GM12878 (cell line): ENCODE results near the gene DNMT1. TPM values are rescaled to one million over a fixed set of nuclear protein-coding genes. Genes with fewer than 3 reads are reported as not detected.

Source experiments
- ATAC-seq: fragments of 200-7000 bp; cut with Tn5 transposase; 3 replicates; pipeline ENCODE4 v1.9.1; 2020; ENCODE audit warnings: mild to moderate bottlenecking, moderate library complexity
- BruUV-seq: library from RNA; stranded (reverse); fragments of 400-500 nt; replicated peaks from 2 replicates; lab custom pipeline; 2021; lab: Mats Ljungman, UMichigan
- CTCF ChIA-PET: fragments of 300-600 bp; sonication (Branson Sonifier 250); formaldehyde crosslinking; extraction: SDS; loops from one replicate; lab custom pipeline; 2021; ENCODE audit warnings: inconsistent platforms; lab: Yijun Ruan, JAX
- POLR2A ChIA-PET: fragments of 350-600 bp; formaldehyde crosslinking; extraction: SDS; loops from one replicate; lab custom pipeline; 2021; ENCODE audit warnings: inconsistent platforms; lab: Charles Lee
- RAD21 ChIA-PET: fragments of 300-600 bp; sonication (Branson Sonifier 250); formaldehyde crosslinking; loops from one replicate; lab custom pipeline; 2023; ENCODE audit warnings: antibody characterized with exemption; ENCODE audit not compliant: unreplicated experiment; lab: Charles Lee
- SMC1A ChIA-PET: fragments of 300-600 bp; sonication (Branson Sonifier 250); formaldehyde crosslinking; loops from one replicate; lab custom pipeline; 2023; ENCODE audit not compliant: unreplicated experiment, uncharacterized antibody; lab: Charles Lee
- DNase-seq: peaks from one replicate; pipeline ENCODE4 v3.0.0-alpha.2; 2011; ENCODE audit warnings: low read depth, low spot score
- FAIRE-seq: peaks from 3 replicates; lab custom pipeline; 2011; peaks lifted over from hg19 to GRCh38; lab: Jason Lieb, UNC
- H2AFZ ChIP-seq: 2 replicates; pipeline ENCODE4 v1.6.0; 2011; ENCODE audit warnings: low read depth, low read length, control low read depth; ENCODE audit not compliant: control insufficient read depth
- H3K27ac ChIP-seq: 2 replicates; pipeline ENCODE4 v1.5.1; 2011; ENCODE audit warnings: control low read depth; ENCODE audit not compliant: control insufficient read depth, insufficient read depth
- H3K27me3 ChIP-seq, 2 experiments: replicated peaks in 1 of 2; 2 replicates each; pipeline versions ENCODE4 v1.6.0 to v1.6.1; 2011; ENCODE audit warnings: low read length in 1 of 2; ENCODE audit not compliant: control insufficient read depth in 2 of 2, insufficient read depth in 2 of 2
- H3K36me3 ChIP-seq, 2 experiments: 2 replicates each; pipeline ENCODE4 v1.5.1; 2011; ENCODE audit warnings: low read length in 1 of 2; ENCODE audit not compliant: control insufficient read depth in 2 of 2, insufficient read depth in 2 of 2
- H3K4me1 ChIP-seq: 2 replicates; pipeline ENCODE4 v1.6.1; 2011; ENCODE audit warnings: mild to moderate bottlenecking, low read length, moderate library complexity, mixed read lengths; ENCODE audit not compliant: control insufficient read depth, insufficient read depth
- H3K4me2 ChIP-seq: 2 replicates; pipeline ENCODE4 v1.6.0; 2011; ENCODE audit warnings: control low read depth; ENCODE audit not compliant: control insufficient read depth, insufficient read depth
- H3K4me3 ChIP-seq: fragments of 200-600 bp; sonication (generic); 2 replicates; pipeline ENCODE4 v1.5.1; 2016
- H3K79me2 ChIP-seq: 2 replicates; pipeline ENCODE4 v1.6.0; 2011; ENCODE audit warnings: low read length; ENCODE audit not compliant: control insufficient read depth, insufficient read depth
- H3K9ac ChIP-seq: 2 replicates; pipeline ENCODE4 v1.8.0; 2011; ENCODE audit warnings: low read length, control low read depth, mixed read lengths; ENCODE audit not compliant: control insufficient read depth, insufficient read depth
- H3K9me3 ChIP-seq: replicated peaks from 3 replicates; pipeline ENCODE4 v1.5.1; 2011; ENCODE audit warnings: mild to moderate bottlenecking, low read length; ENCODE audit not compliant: control insufficient read depth, insufficient read depth
- H4K20me1 ChIP-seq: 2 replicates; pipeline ENCODE4 v1.6.0; 2011; ENCODE audit not compliant: control insufficient read depth, insufficient read depth
- BRCA1 ChIP-seq: IDR thresholded peaks from 2 replicates; pipeline ENCODE4 v1.6.1; 2011; ENCODE audit warnings: low read depth, low read length, improper control_type of control experiment
- CBX3 ChIP-seq: fragments of 200-600 bp; sonication (generic); IDR thresholded peaks from 2 replicates; pipeline ENCODE4 v1.6.1; 2016; ENCODE audit warnings: low read depth, borderline replicate concordance
- DPF2 ChIP-seq: fragments of 450-650 bp; IDR thresholded peaks from 2 replicates; pipeline ENCODE4 v1.6.1; 2017; ENCODE audit warnings: mild to moderate bottlenecking
- EZH2 ChIP-seq: IDR thresholded peaks from 2 replicates; pipeline ENCODE4 v1.6.1; 2012; ENCODE audit warnings: low read depth, mild to moderate bottlenecking, control low read depth, inconsistent platforms, low read length, borderline replicate concordance; ENCODE audit not compliant: control insufficient read depth
- HCFC1 ChIP-seq: fragments of 150-350 bp; IDR thresholded peaks from 2 replicates; pipeline ENCODE4 v1.6.1; 2014; ENCODE audit warnings: low read length
- MXI1 ChIP-seq: fragments of 150-350 bp; IDR thresholded peaks from 2 replicates; pipeline ENCODE4 v1.6.1; 2011; ENCODE audit warnings: low read depth, mild to moderate bottlenecking, inconsistent platforms, low read length, improper control_type of control experiment
- SIN3A ChIP-seq: IDR thresholded peaks from 2 replicates; pipeline ENCODE4 v1.6.1; 2012; ENCODE audit warnings: low read depth, low read length, improper control_type of control experiment
- WRNIP1 ChIP-seq: IDR thresholded peaks from 2 replicates; pipeline ENCODE4 v1.6.1; 2011; ENCODE audit warnings: low read depth, low read length, improper control_type of control experiment, borderline replicate concordance
- ZNF24 ChIP-seq: fragments of 450-650 bp; IDR thresholded peaks from 2 replicates; pipeline ENCODE4 v1.6.1; 2017; ENCODE audit warnings: antibody characterized with exemption, mild to moderate bottlenecking
- ZSCAN29 ChIP-seq: fragments of 450-650 bp; IDR thresholded peaks from 2 replicates; pipeline ENCODE4 v1.6.1; 2017; ENCODE audit warnings: mild to moderate bottlenecking, moderate library complexity
- WGBS: methylation state at CpG from one replicate; pipeline ENCODE4 v1.1.6; 2016; ENCODE audit warnings: low lambda C conversion rate; ENCODE audit not compliant: insufficient replicate concordance, insufficient coverage; ENCODE audit errors: missing lambda C conversion rate; 5-methylcytosine and 5-hydroxymethylcytosine counted together
- in situ Hi-C: fragments of 300-500 bp; cut with MboI; formaldehyde crosslinking; loops from 9 replicates; pipeline ENCODE4 v1.14.3; 2018; ENCODE audit warnings: mixed read lengths
- intact Hi-C: fragments of 100-400 bp; cut with micrococcal nuclease; formaldehyde crosslinking; loops from one replicate; pipeline ENCODE4 v1.14.2; 2022; ENCODE audit not compliant: unreplicated experiment
- polyA plus RNA-seq, 11 experiments: library from polyadenylated mRNA; depleted of rRNA in 4 of 11; unstranded in 6 of 11; stranded (reverse) in 5 of 11; fragments of >200 nt; fragmentation: Nextera tagmentation in 4 of 11; fragmentation: Illumina TruSeq in 1 of 11; extraction: Ambion mirVana in 4 of 11; extraction: Trizol in 1 of 11; gene quantifications; 1 replicate in 1 of 11; 2 replicates in 10 of 11; pipeline versions ENCODE4 v1.2.1 to v1.2.3, GENCODE V29; 2011 to 2016; ENCODE audit warnings: inconsistent platforms in 2 of 11, missing spikeins in 2 of 11, low read depth in 1 of 11
- total RNA-seq, 4 experiments: library from RNA; depleted of rRNA in 3 of 4; stranded (reverse); fragments of >200 nt in 3 of 4; fragmentation: Illumina TruSeq in 1 of 4; extraction: Trizol in 1 of 4; gene quantifications; 2 replicates each; pipeline versions ENCODE4 v1.2.1 to v1.2.3, GENCODE V29; 2013 to 2021
- TF ChIP-seq, protein P1 (sequence below): fragments of 150-350 bp; IDR thresholded peaks from 2 replicates; pipeline ENCODE4 v1.6.1; 2016; ENCODE audit warnings: low read depth, low read length

Gene DNMT1
- total and polyA plus RNA-seq, 10 of the 15 experiments (the other 5 are each of a cell fraction or from before 2014, with no cell fraction given) = 70.0 to 290 (median 133) TPM

DNA sequence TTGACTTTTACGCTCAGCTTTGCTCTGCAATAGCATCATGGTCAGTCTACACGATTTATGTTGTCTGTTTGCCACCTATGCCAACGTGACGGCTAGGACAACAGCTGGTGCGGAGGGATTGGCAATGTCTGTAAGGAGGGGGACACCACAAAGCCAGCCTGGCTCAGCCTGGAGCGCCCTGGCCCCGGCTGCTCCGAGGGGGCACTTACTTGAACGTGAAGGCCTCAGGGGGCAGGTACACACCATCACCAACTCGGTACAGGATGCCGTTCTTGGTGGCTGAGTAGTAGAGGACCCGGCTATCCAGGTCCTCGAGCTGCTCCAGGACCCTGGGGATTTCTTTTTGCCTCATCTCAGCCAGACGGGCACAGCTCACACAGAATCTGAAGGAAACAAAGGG, 48.6 kb downstream of the DNMT1 start:
- H3K36me3 ChIP-seq = peaks cover 55 to 65% of the 10 kb centered on the region in 2 experiments
- 96% methylated on average over 14 of the region's 14 CpGs for WGBS
- SMC1A ChIA-PET = interaction anchor here (1.2 kb wide), 1 partner anchor 103 kb away, joined by 3 read pairs; no protein-coding TSS in a partner anchor
- H3K27me3 ChIP-seq = no peaks in the 10 kb centered on the region
- no peak overlapping the region for H3K4me3 ChIP-seq
- CTCF ChIA-PET = no interaction called here
- H3K9me3 ChIP-seq = no peaks in the 10 kb centered on the region
- TF ChIP-seq MXI1 (no peak), WRNIP1 (no peak), EZH2 (no peak), DPF2 (no peak), ZSCAN29 (no peak), HCFC1 (no peak)
- POLR2A ChIA-PET = no interaction called here
- no peak overlapping the region for H3K27ac ChIP-seq
- no peak overlapping the region for H2AFZ ChIP-seq
- ATAC-seq = no peak
- RAD21 ChIA-PET = no interaction called here
- in situ Hi-C loops (no loop called here), intact Hi-C loops (no loop called here)
- no peaks in the 10 kb centered on the region for H4K20me1 ChIP-seq
- no peak for FAIRE-seq
- no peak overlapping the region for H3K9ac ChIP-seq
- no peak for DNase-seq
- no peaks in the 10 kb centered on the region for H3K4me1 ChIP-seq
- no peak overlapping the region for H3K4me2 ChIP-seq
- BruUV-seq = no TSS peak
- H3K79me2 ChIP-seq = no peaks in the 10 kb centered on the region

DNA sequence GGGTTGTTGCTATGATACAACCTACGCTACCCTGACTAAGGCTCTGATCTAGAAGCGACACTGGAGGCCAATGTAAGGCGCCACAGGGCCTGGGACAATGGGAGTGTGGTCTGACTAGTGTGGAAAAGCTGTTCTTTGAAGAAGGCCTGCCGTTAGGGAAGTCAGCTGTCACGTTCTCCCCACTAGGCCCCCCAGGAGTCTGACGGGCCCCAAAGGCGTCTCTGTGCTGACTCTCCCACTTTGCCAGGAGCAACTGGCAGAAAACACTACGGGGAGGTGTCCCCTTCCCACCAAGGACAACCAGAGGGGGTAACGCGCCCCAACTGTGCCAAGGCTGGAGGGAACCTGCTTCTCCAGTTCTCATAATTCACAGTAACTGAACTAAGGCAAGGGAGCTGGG, 49.7 kb downstream of the DNMT1 start:
- ChIA-PET CTCF (no interaction called here), RAD21 (no interaction called here), SMC1A (no interaction called here), POLR2A (no interaction called here)
- H3K4me3 ChIP-seq = no peak overlapping the region
- no peaks in the 10 kb centered on the region for H4K20me1 ChIP-seq
- peaks cover 51 to 62% of the 10 kb centered on the region in 2 experiments for H3K36me3 ChIP-seq
- intact Hi-C loops (no loop called here), in situ Hi-C loops (no loop called here)
- no peaks in the 10 kb centered on the region for H3K27me3 ChIP-seq
- WGBS = 90% methylated on average over 10 of the region's 10 CpGs
- H3K27ac ChIP-seq = no peak overlapping the region
- H3K4me1 ChIP-seq = no peaks in the 10 kb centered on the region
- H3K9me3 ChIP-seq = no peaks in the 10 kb centered on the region
- TF ChIP-seq BRCA1 = no peak
- TF ChIP-seq SIN3A = no peak
- no peak for TF ChIP-seq CBX3
- TF ChIP-seq ZNF24 = no peak
- TF ChIP-seq, protein P1, sequence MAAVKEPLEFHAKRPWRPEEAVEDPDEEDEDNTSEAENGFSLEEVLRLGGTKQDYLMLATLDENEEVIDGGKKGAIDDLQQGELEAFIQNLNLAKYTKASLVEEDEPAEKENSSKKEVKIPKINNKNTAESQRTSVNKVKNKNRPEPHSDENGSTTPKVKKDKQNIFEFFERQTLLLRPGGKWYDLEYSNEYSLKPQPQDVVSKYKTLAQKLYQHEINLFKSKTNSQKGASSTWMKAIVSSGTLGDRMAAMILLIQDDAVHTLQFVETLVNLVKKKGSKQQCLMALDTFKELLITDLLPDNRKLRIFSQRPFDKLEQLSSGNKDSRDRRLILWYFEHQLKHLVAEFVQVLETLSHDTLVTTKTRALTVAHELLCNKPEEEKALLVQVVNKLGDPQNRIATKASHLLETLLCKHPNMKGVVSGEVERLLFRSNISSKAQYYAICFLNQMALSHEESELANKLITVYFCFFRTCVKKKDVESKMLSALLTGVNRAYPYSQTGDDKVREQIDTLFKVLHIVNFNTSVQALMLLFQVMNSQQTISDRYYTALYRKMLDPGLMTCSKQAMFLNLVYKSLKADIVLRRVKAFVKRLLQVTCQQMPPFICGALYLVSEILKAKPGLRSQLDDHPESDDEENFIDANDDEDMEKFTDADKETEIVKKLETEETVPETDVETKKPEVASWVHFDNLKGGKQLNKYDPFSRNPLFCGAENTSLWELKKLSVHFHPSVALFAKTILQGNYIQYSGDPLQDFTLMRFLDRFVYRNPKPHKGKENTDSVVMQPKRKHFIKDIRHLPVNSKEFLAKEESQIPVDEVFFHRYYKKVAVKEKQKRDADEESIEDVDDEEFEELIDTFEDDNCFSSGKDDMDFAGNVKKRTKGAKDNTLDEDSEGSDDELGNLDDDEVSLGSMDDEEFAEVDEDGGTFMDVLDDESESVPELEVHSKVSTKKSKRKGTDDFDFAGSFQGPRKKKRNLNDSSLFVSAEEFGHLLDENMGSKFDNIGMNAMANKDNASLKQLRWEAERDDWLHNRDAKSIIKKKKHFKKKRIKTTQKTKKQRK = no peak
- ATAC-seq = no peak
- no peak for FAIRE-seq
- no peak overlapping the region for H3K4me2 ChIP-seq
- no peak for DNase-seq
- BruUV-seq = no TSS peak
- H2AFZ ChIP-seq = no peak overlapping the region
- no peaks in the 10 kb centered on the region for H3K79me2 ChIP-seq
- H3K9ac ChIP-seq = no peak overlapping the region
